Heart right ventricle (tissue), 16 donors: ENCODE data around the gene NSD1. TPM values are rescaled to one million over a fixed set of nuclear protein-coding genes. Genes with fewer than 3 reads are reported as not detected.

Source experiments
- ATAC-seq, 8 donors: fragments of 200-7000 bp; cut with Tn5 transposase; one replicate each; pipeline ENCODE4 v1.9.1; 2020; ENCODE audit warnings: mild to moderate bottlenecking in 8 of 8, moderate library complexity in 8 of 8, moderate number of reproducible peaks in 1 of 8
- DNase-seq, 2 donors: peaks; one replicate each; pipeline ENCODE4 v3.0.0-alpha.2; 2020
- H3K27ac ChIP-seq, 10 donors: fragments of 200-600 bp; sonication (generic) in 2 of 10; one replicate each; pipeline versions ENCODE4 v1.5.0 to v1.8.0; 2020 to 2022; ENCODE audit warnings: mild to moderate bottlenecking in 3 of 10
- H3K27me3 ChIP-seq, 7 donors: fragments of 200-600 bp; one replicate each; pipeline ENCODE4 v1.8.0; 2021 to 2022; ENCODE audit warnings: mild to moderate bottlenecking in 2 of 7
- H3K36me3 ChIP-seq, 9 donors: fragments of 200-600 bp; sonication (generic) in 1 of 9; one replicate each; pipeline versions ENCODE4 v1.5.0 to v1.8.0; 2020 to 2022; ENCODE audit warnings: mild to moderate bottlenecking in 2 of 9
- H3K4me1 ChIP-seq, 9 donors: fragments of 200-600 bp; sonication (generic) in 1 of 9; one replicate each; pipeline versions ENCODE4 v1.5.0 to v1.8.0; 2020 to 2022; ENCODE audit warnings: mild to moderate bottlenecking in 4 of 9
- H3K4me3 ChIP-seq, 10 donors: fragments of 200-600 bp; sonication (generic) in 2 of 10; one replicate each; pipeline versions ENCODE4 v1.5.0 to v1.8.0; 2020 to 2022; ENCODE audit warnings: mild to moderate bottlenecking in 7 of 10, moderate library complexity in 2 of 10
- H3K9me3 ChIP-seq, 11 donors: fragments of 200-600 bp in 10 of 11; sonication (generic) in 2 of 11; one replicate each; pipeline versions ENCODE4 v1.5.0 to v1.8.0; 2013 to 2022; ENCODE audit warnings: mild to moderate bottlenecking in 2 of 11, control low read depth in 1 of 11, moderate library complexity in 1 of 11
- WGBS, 2 donors: extraction: QIAGEN DNeasy Blood & Tissue Kit; methylation state at CpG; one replicate each; pipeline ENCODE4 v1.1.7; 2013; ENCODE audit warnings: inconsistent platforms in 1 of 2; 5-methylcytosine and 5-hydroxymethylcytosine counted together
- intact Hi-C, 10 donors: fragments of 100-400 bp; cut with DNase I; formaldehyde crosslinking; loops; one replicate each; pipeline versions ENCODE4 v1.11.1 to v1.14.2; 2022
- polyA plus RNA-seq, 2 donors: library from polyadenylated mRNA; stranded (reverse); fragments of 200-250 nt; gene quantifications; one replicate each; pipeline ENCODE4 v1.2.3, GENCODE V29; 2013
- total RNA-seq, 10 donors: library from RNA; stranded (reverse); fragmentation: NEBNext Ultra II Directional in 3 of 10; extraction: Animal tissue kit (Norgen Biotek cat#: 25700) in 3 of 10; gene quantifications; one replicate each; pipeline versions ENCODE4 v1.2.1 to v1.2.4, GENCODE V29; 2021 to 2023
- TF ChIP-seq, protein P1 (sequence below), 9 donors: fragments of 200-600 bp; sonication (generic) in 2 of 9; IDR thresholded peaks; one replicate each; pipeline versions ENCODE4 v1.5.0 to v1.8.0; 2021 to 2022; ENCODE audit warnings: antibody characterized with exemption in 9 of 9, mild to moderate bottlenecking in 5 of 9, moderate library complexity in 1 of 9
- donor health status: Arrhythmogenic right ventricular cardiomyopathy.
- donor health status: ischemic (EF 13 %, LVEDD 7.1; RV severe dilation, severe dysfunction).
- donor health status: healthy with polysubstance abuse.
- donor health status: DM: no; HTN: yes; CAD: no.
- donor health status: DM: no; HTN: no; CAD: no.
- donor health status: ischemic (EF 25% LVEDD 6.9; RV normal size, moderate dysfunction).
- donor health status: ischemic (EF 25% LVEDD 5.7; RV mildly dilated, moderate dysfunction).
- donor health status: healthy.
- donor health status: DM: yes; HTN: yes; CAD: no.
- donor health status: Ischemic cardiomyopathy.
- donor health status: ischemic (EF 35%, LVEDD 5.7; RV mildly dilated, moderate dysfunction).
- donor health status: nonischemic (EF 11% LVEDD 7.7; RV severe dilation, severe dysfunction).
- donor health status: DM: yes; HTN: yes; CAD: no.
- donor health status: PGD.
- donor health status: ischemic (EF 29% LVEDD 5.4; RV normal size, mild dysfunction).
- donor health status: nonischemic (EF 23%, LVEDD 6.1; RV moderate dilation, normal function).

The NSD1 gene
- total and polyA plus RNA-seq, 12 donors = 5.6 to 62.9 (median 47.1) TPM

DNA sequence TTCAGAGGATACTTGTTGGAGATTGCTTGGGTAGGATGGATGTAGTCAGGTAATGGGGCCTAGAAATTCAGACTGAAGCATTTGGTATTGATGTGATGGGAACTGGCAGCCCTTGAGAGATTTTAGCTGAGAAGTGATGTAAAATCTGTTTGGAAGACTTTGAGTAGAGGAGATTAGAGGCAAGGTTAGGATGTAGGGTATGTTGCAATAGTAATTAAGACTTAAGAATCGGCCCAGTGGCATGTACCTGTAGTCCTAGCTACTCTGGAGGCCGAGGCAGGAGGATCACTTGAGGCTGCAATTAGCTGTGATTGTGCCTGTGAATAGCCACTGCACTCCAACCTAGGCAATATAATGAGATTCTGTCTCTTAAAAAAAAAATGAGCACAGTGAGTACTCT lies 6.7 kb downstream of the NSD1 start:
- Histone ChIP-seq H3K27ac (no peak overlapping the region), H3K4me1 (peaks cover 17 to 77% (median 64%) of the 10 kb centered on the region in 9 donors), H3K27me3 (no peaks in the 10 kb centered on the region), H3K4me3 (no peak overlapping the region), H3K36me3 (peaks cover 0 to 97% (median 16%) of the 10 kb centered on the region in 9 donors), H3K9me3 (no peaks in the 10 kb centered on the region)
- TF ChIP-seq, protein P1, sequence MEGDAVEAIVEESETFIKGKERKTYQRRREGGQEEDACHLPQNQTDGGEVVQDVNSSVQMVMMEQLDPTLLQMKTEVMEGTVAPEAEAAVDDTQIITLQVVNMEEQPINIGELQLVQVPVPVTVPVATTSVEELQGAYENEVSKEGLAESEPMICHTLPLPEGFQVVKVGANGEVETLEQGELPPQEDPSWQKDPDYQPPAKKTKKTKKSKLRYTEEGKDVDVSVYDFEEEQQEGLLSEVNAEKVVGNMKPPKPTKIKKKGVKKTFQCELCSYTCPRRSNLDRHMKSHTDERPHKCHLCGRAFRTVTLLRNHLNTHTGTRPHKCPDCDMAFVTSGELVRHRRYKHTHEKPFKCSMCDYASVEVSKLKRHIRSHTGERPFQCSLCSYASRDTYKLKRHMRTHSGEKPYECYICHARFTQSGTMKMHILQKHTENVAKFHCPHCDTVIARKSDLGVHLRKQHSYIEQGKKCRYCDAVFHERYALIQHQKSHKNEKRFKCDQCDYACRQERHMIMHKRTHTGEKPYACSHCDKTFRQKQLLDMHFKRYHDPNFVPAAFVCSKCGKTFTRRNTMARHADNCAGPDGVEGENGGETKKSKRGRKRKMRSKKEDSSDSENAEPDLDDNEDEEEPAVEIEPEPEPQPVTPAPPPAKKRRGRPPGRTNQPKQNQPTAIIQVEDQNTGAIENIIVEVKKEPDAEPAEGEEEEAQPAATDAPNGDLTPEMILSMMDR (IDR thresholded peaks at IDR 0.05) = no peak
- 97 to 99% methylated on average over 2 of the region's 2 CpGs for WGBS, 2 donors
- intact Hi-C loops = no loop called here
- ATAC-seq (no peak), DNase-seq (no peak)

DNA sequence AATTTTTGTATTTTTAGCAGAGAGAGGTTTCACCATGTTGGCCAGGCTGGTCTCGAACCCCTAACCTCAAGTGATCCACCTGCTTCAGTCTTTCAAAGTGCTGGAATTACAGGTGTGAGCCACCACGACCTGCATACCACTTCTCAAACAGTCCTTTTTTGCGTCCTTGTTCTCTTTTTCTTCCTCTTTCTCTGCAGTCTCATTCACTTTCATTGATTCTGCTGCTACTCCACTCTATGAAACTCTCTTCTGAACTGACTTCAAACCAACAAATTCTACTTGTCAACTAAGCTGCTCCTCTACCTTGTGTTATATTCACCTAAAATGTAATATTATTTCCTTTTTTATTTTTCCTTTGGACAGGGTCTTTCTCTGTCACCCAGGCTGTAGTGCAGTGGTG lies 7.9 kb downstream of the NSD1 start:
- Histone ChIP-seq H3K4me1 (peaks cover 7 to 66% (median 52%) of the 10 kb centered on the region in 9 donors), H3K27ac (no peak overlapping the region), H3K9me3 (no peaks in the 10 kb centered on the region), H3K36me3 (peaks cover 0 to 97% (median 9%) of the 10 kb centered on the region in 9 donors), H3K4me3 (no peak overlapping the region), H3K27me3 (no peaks in the 10 kb centered on the region)
- ATAC-seq (no peak), DNase-seq (no peak)
- intact Hi-C loops = no loop called here
- WGBS, 2 donors = 85 to 89% methylated on average over 3 of the region's 3 CpGs
- TF ChIP-seq, protein P1 (IDR thresholded peaks at IDR 0.05) = no peak

DNA sequence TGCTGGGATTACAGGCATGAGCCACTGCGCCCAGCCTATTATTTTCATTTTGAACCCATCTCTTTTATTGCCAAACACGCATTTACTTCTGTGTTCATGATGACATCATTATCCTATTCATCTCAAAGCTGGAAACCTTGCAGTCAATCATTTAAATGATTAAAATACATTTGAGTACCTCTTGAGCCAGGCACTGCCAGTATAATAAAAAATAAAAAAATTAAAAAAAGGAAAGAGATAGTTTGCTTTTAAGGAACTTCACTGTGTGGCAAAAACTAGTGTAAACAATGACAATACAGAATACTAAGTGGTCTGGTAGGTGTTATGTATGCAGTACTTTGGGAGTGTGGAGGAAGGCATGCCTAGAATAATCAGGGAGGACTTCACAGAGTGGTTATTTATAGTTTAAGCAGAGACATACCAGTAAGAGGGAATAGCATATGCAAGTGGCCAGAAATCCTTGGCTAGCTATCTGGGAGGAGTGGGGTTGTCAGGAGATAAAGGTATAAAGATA lies 8.6 kb downstream of the NSD1 start:
- intact Hi-C loops = no loop called here
- Histone ChIP-seq H3K36me3 (peaks cover 0 to 97% (median 9%) of the 10 kb centered on the region in 9 donors), H3K27ac (peak overlapping the region in 1 of 10 donors; percentile 20), H3K4me1 (peaks cover 6 to 59% (median 46%) of the 10 kb centered on the region in 9 donors), H3K9me3 (no peaks in the 10 kb centered on the region), H3K27me3 (no peaks in the 10 kb centered on the region), H3K4me3 (no peak overlapping the region)
- DNase-seq = no peak
- peak in 6 of 8 donors; percentile 38 to 87 (median 69) for ATAC-seq
- WGBS, 2 donors = 82 to 83% methylated on average over 2 of the region's 2 CpGs
- TF ChIP-seq, protein P1 (IDR thresholded peaks at IDR 0.05) = no peak

DNA sequence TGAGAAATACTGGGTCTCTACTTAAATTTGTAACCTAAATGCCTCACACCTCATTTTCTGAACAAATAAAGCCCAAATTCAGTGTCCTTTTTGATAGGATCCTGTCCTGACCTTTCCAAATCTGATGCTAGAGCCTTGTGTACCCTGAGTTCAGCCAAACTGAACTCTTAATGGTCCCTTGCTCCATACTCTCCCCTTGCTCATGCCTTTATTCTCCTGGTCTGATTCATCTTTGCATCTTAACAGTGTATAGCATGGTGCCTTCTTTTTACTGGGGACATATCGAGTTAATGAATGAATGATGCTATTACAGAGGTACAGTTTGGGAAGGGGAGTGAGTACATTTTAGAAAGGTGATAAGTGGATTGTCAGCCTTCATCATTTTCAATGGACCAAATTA lies 9.2 kb downstream of the NSD1 start:
- H3K36me3 ChIP-seq = peaks cover 0 to 97% (median 8%) of the 10 kb centered on the region in 9 donors
- no peaks in the 10 kb centered on the region for H3K9me3 ChIP-seq
- H3K27ac ChIP-seq = peak overlapping the region in 2 of 10 donors; percentile 20 to 48
- WGBS, 2 donors = 86 to 97% methylated on average over 1 of the region's 1 CpG
- peaks cover 6 to 53% (median 39%) of the 10 kb centered on the region in 9 donors for H3K4me1 ChIP-seq
- peak in 1 of 8 donors; percentile 31 for ATAC-seq
- no peaks in the 10 kb centered on the region for H3K27me3 ChIP-seq
- intact Hi-C loops = no loop called here
- TF ChIP-seq, protein P1 (IDR thresholded peaks at IDR 0.05) = no peak
- no peak for DNase-seq
- H3K4me3 ChIP-seq = no peak overlapping the region
